Measurements from ENCODE around the gene TSPAN9.
A peak's percentile ranks its signal among the peaks of the same experiment; 100 is the strongest.

TSPAN9 gene, protein sequence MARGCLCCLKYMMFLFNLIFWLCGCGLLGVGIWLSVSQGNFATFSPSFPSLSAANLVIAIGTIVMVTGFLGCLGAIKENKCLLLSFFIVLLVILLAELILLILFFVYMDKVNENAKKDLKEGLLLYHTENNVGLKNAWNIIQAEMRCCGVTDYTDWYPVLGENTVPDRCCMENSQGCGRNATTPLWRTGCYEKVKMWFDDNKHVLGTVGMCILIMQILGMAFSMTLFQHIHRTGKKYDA

DNA sequence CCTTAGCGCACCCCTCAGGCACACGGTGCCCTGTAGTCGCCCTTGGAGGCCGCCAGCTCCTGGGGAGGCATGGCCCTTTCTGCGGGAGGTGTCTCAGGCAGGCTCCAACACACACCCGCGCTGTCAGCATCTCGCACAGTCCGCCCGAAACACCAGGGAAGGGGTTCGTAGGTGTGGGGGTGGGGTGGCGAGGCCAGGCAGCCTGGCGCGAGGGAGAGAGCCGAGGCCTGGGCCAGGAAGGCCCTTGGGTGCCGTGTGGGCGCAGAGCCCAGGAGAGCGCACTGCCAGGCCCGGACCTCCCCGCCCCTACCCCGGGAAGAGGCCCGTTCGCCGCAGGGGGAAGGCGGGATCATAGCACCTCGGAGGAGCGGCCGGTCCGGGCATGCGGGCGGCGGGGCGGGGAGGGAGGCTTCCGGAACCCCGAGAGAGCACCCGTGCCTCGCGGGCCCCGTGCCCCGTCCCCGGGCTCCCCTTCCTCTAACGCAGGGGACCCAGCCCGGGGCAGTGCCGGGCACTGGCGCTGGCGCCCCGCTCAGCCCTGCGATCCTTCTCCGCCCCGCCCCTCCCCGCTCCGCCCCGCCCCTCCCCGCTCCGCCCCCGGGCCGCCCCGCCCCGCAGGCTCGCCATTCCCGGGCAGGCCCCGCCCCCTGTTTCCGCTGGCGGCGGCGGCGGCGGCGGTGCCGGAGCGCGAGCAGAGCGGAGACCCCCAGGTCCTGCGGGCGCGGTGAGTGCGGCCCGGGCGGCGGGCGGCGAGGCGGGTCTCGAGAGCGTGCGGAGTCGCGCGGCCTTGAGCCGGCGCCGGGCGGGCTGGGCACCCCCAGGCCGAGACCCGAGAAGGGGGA is at the start of gene TSPAN9:
Gene TSPAN9 (plus strand): TSS at position 650 of the 842 bp plus-strand sequence. CDS start 123,815 bp downstream, outside the sequence.
- Mint-ChIP-seq H3K4me1 (peaks cover 30% of the 10 kb centered on the region), H3K27me3 (ENCODE audit: low read depth) (peaks cover 8% of the 10 kb centered on the region), H3K9me3 (no peaks in the 10 kb centered on the region), H3K4me3 (peak within 1 kb of the TSS; percentile 87 to 93 (median 92)), H3K27ac (peak within 1 kb of the TSS; percentile 44 to 78 (median 75)), H3K36me3 (ENCODE audit: low read depth) (peaks cover 6% of the 10 kb centered on the region)
- TF ChIP-seq, protein P1, sequence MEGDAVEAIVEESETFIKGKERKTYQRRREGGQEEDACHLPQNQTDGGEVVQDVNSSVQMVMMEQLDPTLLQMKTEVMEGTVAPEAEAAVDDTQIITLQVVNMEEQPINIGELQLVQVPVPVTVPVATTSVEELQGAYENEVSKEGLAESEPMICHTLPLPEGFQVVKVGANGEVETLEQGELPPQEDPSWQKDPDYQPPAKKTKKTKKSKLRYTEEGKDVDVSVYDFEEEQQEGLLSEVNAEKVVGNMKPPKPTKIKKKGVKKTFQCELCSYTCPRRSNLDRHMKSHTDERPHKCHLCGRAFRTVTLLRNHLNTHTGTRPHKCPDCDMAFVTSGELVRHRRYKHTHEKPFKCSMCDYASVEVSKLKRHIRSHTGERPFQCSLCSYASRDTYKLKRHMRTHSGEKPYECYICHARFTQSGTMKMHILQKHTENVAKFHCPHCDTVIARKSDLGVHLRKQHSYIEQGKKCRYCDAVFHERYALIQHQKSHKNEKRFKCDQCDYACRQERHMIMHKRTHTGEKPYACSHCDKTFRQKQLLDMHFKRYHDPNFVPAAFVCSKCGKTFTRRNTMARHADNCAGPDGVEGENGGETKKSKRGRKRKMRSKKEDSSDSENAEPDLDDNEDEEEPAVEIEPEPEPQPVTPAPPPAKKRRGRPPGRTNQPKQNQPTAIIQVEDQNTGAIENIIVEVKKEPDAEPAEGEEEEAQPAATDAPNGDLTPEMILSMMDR (IDR thresholded peaks at IDR 0.05; ENCODE audit: unreplicated experiment in 3 of 3) = no peak

DNA sequence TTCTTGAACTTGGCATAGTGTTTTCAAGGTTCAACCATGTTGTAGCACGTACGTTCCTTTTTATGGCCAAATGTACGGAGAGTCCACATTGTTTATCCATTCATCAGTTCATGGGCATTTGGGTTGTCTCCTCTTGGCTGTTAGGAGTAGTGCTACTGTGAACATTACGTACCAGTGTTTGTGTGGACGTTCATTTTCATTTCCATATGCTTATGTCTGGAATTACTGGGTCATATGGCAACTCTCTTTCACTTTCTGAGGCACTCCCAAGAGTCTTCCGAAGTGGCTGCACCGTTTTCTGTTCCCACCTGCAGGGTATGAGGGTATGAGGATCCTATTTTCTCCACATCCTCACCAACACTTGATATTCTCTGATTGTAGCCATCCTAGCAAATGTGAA is 49.1 kb upstream of the TSPAN9 start:
- H3K4me3 Mint-ChIP-seq = no peak overlapping the region
- peaks cover 35% of the 10 kb centered on the region for H3K4me1 Mint-ChIP-seq
- H3K9me3 Mint-ChIP-seq = no peaks in the 10 kb centered on the region
- H3K27ac Mint-ChIP-seq = no peak overlapping the region
- TF ChIP-seq, protein P1 (IDR thresholded peaks at IDR 0.05; ENCODE audit: unreplicated experiment in 3 of 3) = no peak
- H3K36me3 Mint-ChIP-seq (ENCODE audit: low read depth) = peaks cover 27% of the 10 kb centered on the region
- H3K27me3 Mint-ChIP-seq (ENCODE audit: low read depth) = peaks cover 3% of the 10 kb centered on the region

DNA sequence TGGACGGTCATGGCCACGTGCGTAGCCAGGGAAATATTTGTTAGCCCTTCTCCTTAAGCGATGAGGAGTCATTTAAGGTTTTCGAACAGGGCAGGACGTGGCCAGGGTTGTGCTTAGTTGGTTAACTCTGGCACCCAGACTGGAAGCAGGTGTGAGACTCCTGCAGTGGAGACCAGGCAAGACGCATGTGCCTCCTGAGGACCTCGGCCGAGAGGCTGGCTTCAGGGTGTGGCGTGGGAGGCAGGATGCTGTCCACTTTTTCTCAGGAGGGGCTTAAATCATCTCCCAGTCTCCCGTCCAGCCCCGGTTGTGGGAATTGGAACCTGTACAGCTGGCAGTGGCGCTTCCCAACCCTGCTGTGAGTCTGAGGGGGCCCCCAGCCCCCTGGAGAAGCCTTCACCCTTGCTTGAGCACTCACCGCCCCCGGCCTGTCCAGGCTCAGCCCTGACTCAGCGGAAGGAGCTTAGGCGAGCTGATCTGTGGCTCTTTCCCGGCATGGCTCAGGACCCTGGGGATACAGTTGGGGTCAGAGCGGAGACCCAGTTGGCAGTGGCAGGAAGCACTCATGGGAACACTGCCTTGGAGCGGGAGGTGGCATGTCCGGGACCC is 46.3 kb upstream of the TSPAN9 start:
- peak overlapping the region in 1 of 3 experiments; percentile 51 for H3K4me3 Mint-ChIP-seq
- peaks cover 19% of the 10 kb centered on the region for H3K36me3 Mint-ChIP-seq (ENCODE audit: low read depth)
- peak overlapping the region; percentile 40 to 83 (median 74) for H3K27ac Mint-ChIP-seq
- H3K9me3 Mint-ChIP-seq = no peaks in the 10 kb centered on the region
- H3K27me3 Mint-ChIP-seq (ENCODE audit: low read depth) = peaks cover 3% of the 10 kb centered on the region
- peaks cover 50% of the 10 kb centered on the region for H3K4me1 Mint-ChIP-seq
- TF ChIP-seq, protein P1 (IDR thresholded peaks at IDR 0.05; ENCODE audit: unreplicated experiment in 3 of 3) = no peak

DNA sequence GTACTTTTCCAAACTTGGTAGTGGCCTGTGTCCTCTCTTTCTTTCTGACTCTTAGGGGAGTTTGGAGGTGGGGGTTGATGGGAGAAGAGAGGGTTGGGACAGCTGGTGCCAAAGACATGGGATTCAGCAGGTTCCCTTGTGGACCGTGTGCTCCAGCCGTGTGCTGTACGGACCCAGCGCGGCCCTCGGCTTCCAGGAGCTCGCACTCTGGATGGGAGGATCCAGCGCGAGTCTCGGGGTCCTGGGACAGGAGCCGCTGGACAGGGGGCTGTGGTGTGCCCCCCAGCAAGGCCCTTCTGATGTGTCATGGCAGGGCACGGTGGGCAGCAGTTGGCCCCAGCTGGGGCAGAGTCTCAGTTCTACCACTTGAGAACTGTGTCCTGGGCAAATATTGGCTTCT is 45.0 kb upstream of the TSPAN9 start:
- TF ChIP-seq, protein P1 (IDR thresholded peaks at IDR 0.05; ENCODE audit: unreplicated experiment in 3 of 3) = no peak
- H3K9me3 Mint-ChIP-seq = no peaks in the 10 kb centered on the region
- H3K27ac Mint-ChIP-seq = peak overlapping the region; percentile 83 to 94 (median 86)
- H3K36me3 Mint-ChIP-seq (ENCODE audit: low read depth) = peaks cover 7% of the 10 kb centered on the region
- peaks cover 60% of the 10 kb centered on the region for H3K4me1 Mint-ChIP-seq
- H3K4me3 Mint-ChIP-seq = no peak overlapping the region
- peaks cover 3% of the 10 kb centered on the region for H3K27me3 Mint-ChIP-seq (ENCODE audit: low read depth)

DNA sequence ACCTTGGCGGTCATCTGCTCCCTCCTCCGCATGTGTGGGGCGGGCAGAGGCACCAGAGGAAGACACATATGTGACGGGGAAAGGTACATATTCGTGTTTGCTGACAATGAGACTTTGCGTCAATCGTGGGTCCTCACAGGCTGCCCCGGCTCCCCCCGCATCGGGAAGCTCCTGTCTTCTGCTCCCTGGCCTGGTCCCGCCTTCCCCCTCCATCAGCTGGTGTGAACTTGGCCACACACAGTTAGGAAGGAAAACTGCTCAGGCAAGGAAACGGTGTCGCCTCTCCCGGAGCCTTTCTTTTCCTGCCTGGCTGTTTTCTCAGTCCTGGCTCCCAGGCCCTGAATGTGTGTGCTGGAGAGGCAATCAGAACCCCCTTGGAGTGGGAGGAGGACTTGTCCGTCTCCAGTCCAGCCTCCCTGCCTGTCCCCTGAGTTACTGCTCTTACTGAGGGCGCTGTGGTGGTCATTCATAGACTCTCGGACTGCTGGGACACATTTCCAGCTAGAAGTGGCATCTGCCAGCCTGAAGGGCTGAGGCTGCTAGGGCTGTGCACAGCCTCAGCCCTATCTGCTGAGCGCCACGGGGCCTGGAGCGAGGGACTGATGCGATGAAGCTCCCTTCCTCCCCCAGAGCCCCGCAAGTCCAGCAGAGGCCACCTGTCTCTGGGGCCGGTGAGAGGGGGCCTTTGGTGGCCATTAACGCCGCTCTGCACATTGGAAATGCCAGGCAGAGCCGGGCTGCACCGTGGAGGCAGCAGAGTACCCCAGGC is 44.2 kb upstream of the TSPAN9 start:
- H3K36me3 Mint-ChIP-seq (ENCODE audit: low read depth) = peaks cover 5% of the 10 kb centered on the region

More for the DNA sequence above, 44.2 kb upstream of the TSPAN9 start:
- Mint-ChIP-seq H3K4me3 (peak overlapping the region; percentile 14 to 59 (median 21)), H3K27me3 (ENCODE audit: low read depth) (peaks cover 3% of the 10 kb centered on the region), H3K27ac (peak overlapping the region; percentile 81 to 94 (median 86)), H3K9me3 (no peaks in the 10 kb centered on the region), H3K4me1 (peaks cover 60% of the 10 kb centered on the region)
- TF ChIP-seq, protein P1 (IDR thresholded peaks at IDR 0.05; ENCODE audit: unreplicated experiment in 3 of 3) = no peak
